Brain microvascular endothelial cell (primary cell): ENCODE data around the gene CDC42BPG.
"Not testable (repeated sequence)": the region's sequence is repeated elsewhere in the genome, so short reads cannot be mapped to it uniquely, and the experiment has no call there.

Experiments used
- DNase-seq: peaks from one replicate; pipeline ENCODE4 v3.0.0-alpha.2; 2020
- H3K27ac ChIP-seq: fragments of 250-450 bp; sonication (Bioruptor Pico); 2 replicates; pipeline ENCODE4 v1.5.1; 2020; ENCODE audit warnings: mild to moderate bottlenecking, moderate library complexity
- H3K27me3 ChIP-seq: fragments of 250-450 bp; sonication (Bioruptor Pico); replicated peaks from 2 replicates; pipeline ENCODE4 v1.5.1; 2020; ENCODE audit warnings: mild to moderate bottlenecking
- H3K36me3 ChIP-seq: fragments of 250-450 bp; sonication (Bioruptor Pico); replicated peaks from 2 replicates; pipeline ENCODE4 v1.5.1; 2020; ENCODE audit warnings: mild to moderate bottlenecking
- H3K4me3 ChIP-seq: 2 replicates; pipeline ENCODE4 v1.5.1; 2011; ENCODE audit warnings: low read depth, mild to moderate bottlenecking, control low read depth, low read length, moderate library complexity
- CTCF ChIP-seq: IDR thresholded peaks from 2 replicates; pipeline ENCODE4 v1.5.1; 2011; ENCODE audit warnings: low read depth, mild to moderate bottlenecking, moderate library complexity, low read length, control low read depth, inconsistent platforms; ENCODE audit errors: missing control alignments
- in situ Hi-C: cut with HindIII; loops from 2 replicates; pipeline ENCODE4 v1.10.0; 2017; ENCODE audit warnings: low sequenced_read_pairs, low pct_ligation_motif_present

The CDC42BPG gene

GRCh38 chr11:64849598-64850356 lies 5.3 kb upstream of the CDC42BPG start:
- TF ChIP-seq CTCF = no peak
- H3K27me3 ChIP-seq = no peaks in the 10 kb centered on the region
- in situ Hi-C loops = loop anchor here (5.0 kb wide), 1 partner anchor 43 kb away; no protein-coding TSS in a partner anchor
- H3K4me3 ChIP-seq = no peak overlapping the region
- no peak overlapping the region for H3K27ac ChIP-seq
- H3K36me3 ChIP-seq = peaks cover 13% of the 10 kb centered on the region
- no peak for DNase-seq

- H3K4me3 ChIP-seq = no peak overlapping the region
- TF ChIP-seq CTCF = peak; percentile 27
- H3K27ac ChIP-seq = no peak overlapping the region
- no peak for DNase-seq
- H3K36me3 ChIP-seq = peaks cover 5% of the 10 kb centered on the region
- in situ Hi-C loops = loop anchor here (5.0 kb wide), 1 partner anchor 43 kb away; no protein-coding TSS in a partner anchor
- H3K27me3 ChIP-seq = no peaks in the 10 kb centered on the region
These were observed 4.6 kb upstream of the CDC42BPG start for GRCh38 chr11:64848826-64849597.

- in situ Hi-C loops = loop anchor here (5.0 kb wide), 1 partner anchor 44 kb away; no protein-coding TSS in a partner anchor
- TF ChIP-seq CTCF = no peak
- H3K27ac ChIP-seq = no peak overlapping the region
- H3K4me3 ChIP-seq = no peak overlapping the region
- DNase-seq = no peak
- H3K36me3 ChIP-seq = no peaks in the 10 kb centered on the region
- H3K27me3 ChIP-seq = no peaks in the 10 kb centered on the region
These were observed 3.9 kb upstream of the CDC42BPG start for GRCh38 chr11:64848214-64848825.

- H3K27ac ChIP-seq = no peak overlapping the region
- in situ Hi-C loops = loop anchor here (5.0 kb wide), 1 partner anchor 45 kb away; no protein-coding TSS in a partner anchor
- no peaks in the 10 kb centered on the region for H3K27me3 ChIP-seq
- peak; percentile 75 for DNase-seq
- H3K4me3 ChIP-seq = no peak overlapping the region
- TF ChIP-seq CTCF = peak; percentile 93
- no peaks in the 10 kb centered on the region for H3K36me3 ChIP-seq
These were observed 2.7 kb upstream of the CDC42BPG start for GRCh38 chr11:64846998-64847666.

- in situ Hi-C loops = loop anchor here (5.0 kb wide), 1 partner anchor 47 kb away; no protein-coding TSS in a partner anchor
- not testable (repeated sequence) for H3K4me3 ChIP-seq, DNase-seq, H3K27me3 ChIP-seq, H3K27ac ChIP-seq, H3K36me3 ChIP-seq
These were observed 1.3 kb upstream of the CDC42BPG start for GRCh38 chr11:64845776-64846129.
